ENCODE results near the gene KCP. TPM values are rescaled to one million over a fixed set of nuclear protein-coding genes. Genes with fewer than 3 reads are reported as not detected.

Gene KCP
- total and polyA plus RNA-seq, 4 experiments from 2014 or later, result 0.39 to 0.55 TPM; not detected in 2

GRCh38 chr7:128856001-128856718 lies 54.3 kb downstream of the KCP start:
- Mint-ChIP-seq H3K4me3 (no peak overlapping the region), H3K27me3 (peaks cover 1 to 3% of the 10 kb centered on the region in 2 donors), H3K27ac (no peak overlapping the region), H3K36me3 (no peaks in the 10 kb centered on the region), H3K4me1 (peaks cover 0 to 4% (median 0%) of the 10 kb centered on the region in 4 donors), H3K9me3 (no peaks in the 10 kb centered on the region)
- CTCF ChIA-PET (ENCODE audit: partially characterized antibody), result no interaction called here
- no peak for DNase-seq
- no peak overlapping the region for H3K27ac ChIP-seq (ENCODE audit: low read depth, low read length)
- no peaks in the 10 kb centered on the region for H3K36me3 ChIP-seq (ENCODE audit: insufficient read depth, low read length)
- POLR2A ChIA-PET (ENCODE audit: partially characterized antibody), result interaction anchor here (1.3 kb wide), 1 partner anchor 13 kb away, joined by 3 read pairs; no protein-coding TSS in a partner anchor
- no peaks in the 10 kb centered on the region for H3K4me1 ChIP-seq (ENCODE audit: insufficient read depth, low read length)
- no peaks in the 10 kb centered on the region for H3K27me3 ChIP-seq (ENCODE audit: insufficient read depth, low read length)
- intact Hi-C loops (cut with micrococcal nuclease), result no loop called here
- no peak overlapping the region for H3K4me3 ChIP-seq (ENCODE audit: low read length in 2 of 2)
- H3K9me3 ChIP-seq (ENCODE audit: control insufficient read depth in 1 of 2, low read length in 2 of 2), result no peaks in the 10 kb centered on the region

GRCh38 chr7:128855559-128855958 lies 55.0 kb downstream of the KCP start:
- no peaks in the 10 kb centered on the region for H3K9me3 Mint-ChIP-seq
- Histone ChIP-seq H3K36me3 (ENCODE audit: insufficient read depth, low read length) (no peaks in the 10 kb centered on the region), H3K4me3 (ENCODE audit: low read length in 2 of 2) (no peak overlapping the region), H3K27ac (ENCODE audit: low read depth, low read length) (no peak overlapping the region), H3K4me1 (ENCODE audit: insufficient read depth, low read length) (no peaks in the 10 kb centered on the region), H3K27me3 (ENCODE audit: insufficient read depth, low read length) (no peaks in the 10 kb centered on the region), H3K9me3 (ENCODE audit: control insufficient read depth in 1 of 2, low read length in 2 of 2) (no peaks in the 10 kb centered on the region)
- H3K4me3 Mint-ChIP-seq, result no peak overlapping the region
- H3K4me1 Mint-ChIP-seq, result no peaks in the 10 kb centered on the region
- POLR2A ChIA-PET (ENCODE audit: partially characterized antibody), result no interaction called here
- no peak overlapping the region for H3K27ac Mint-ChIP-seq
- intact Hi-C loops (cut with micrococcal nuclease), result no loop called here
- H3K27me3 Mint-ChIP-seq, result peaks cover 1 to 3% of the 10 kb centered on the region in 2 donors
- H3K36me3 Mint-ChIP-seq, result no peaks in the 10 kb centered on the region
- no peak for DNase-seq
- CTCF ChIA-PET (ENCODE audit: partially characterized antibody), result no interaction called here

GRCh38 chr7:128854396-128854795 lies 56.1 kb downstream of the KCP start:
- Mint-ChIP-seq H3K4me3 (no peak overlapping the region), H3K27me3 (peaks cover 1 to 3% of the 10 kb centered on the region in 2 donors), H3K27ac (no peak overlapping the region), H3K9me3 (no peaks in the 10 kb centered on the region), H3K4me1 (no peaks in the 10 kb centered on the region), H3K36me3 (no peaks in the 10 kb centered on the region)
- no peak overlapping the region for H3K27ac ChIP-seq (ENCODE audit: low read depth, low read length)
- intact Hi-C loops (cut with micrococcal nuclease), result no loop called here
- H3K4me3 ChIP-seq (ENCODE audit: low read length in 2 of 2), result no peak overlapping the region
- ChIA-PET POLR2A (ENCODE audit: partially characterized antibody) (no interaction called here), CTCF (ENCODE audit: partially characterized antibody) (no interaction called here)
- no peaks in the 10 kb centered on the region for H3K36me3 ChIP-seq (ENCODE audit: insufficient read depth, low read length)
- H3K9me3 ChIP-seq (ENCODE audit: control insufficient read depth in 1 of 2, low read length in 2 of 2), result no peaks in the 10 kb centered on the region
- H3K4me1 ChIP-seq (ENCODE audit: insufficient read depth, low read length), result no peaks in the 10 kb centered on the region
- DNase-seq, result no peak
- no peaks in the 10 kb centered on the region for H3K27me3 ChIP-seq (ENCODE audit: insufficient read depth, low read length)

GRCh38 chr7:128853799-128854198 lies 56.7 kb downstream of the KCP start:
- ChIA-PET POLR2A (ENCODE audit: partially characterized antibody) (no interaction called here), CTCF (ENCODE audit: partially characterized antibody) (no interaction called here)
- DNase-seq, result no peak
- no peaks in the 10 kb centered on the region for H3K27me3 ChIP-seq (ENCODE audit: insufficient read depth, low read length)
- Mint-ChIP-seq H3K4me3 (no peak overlapping the region), H3K27ac (no peak overlapping the region), H3K27me3 (peaks cover 1 to 3% of the 10 kb centered on the region in 2 donors), H3K36me3 (no peaks in the 10 kb centered on the region), H3K4me1 (no peaks in the 10 kb centered on the region), H3K9me3 (no peaks in the 10 kb centered on the region)
- H3K9me3 ChIP-seq (ENCODE audit: control insufficient read depth in 1 of 2, low read length in 2 of 2), result no peaks in the 10 kb centered on the region
- H3K27ac ChIP-seq (ENCODE audit: low read depth, low read length), result no peak overlapping the region
- no peaks in the 10 kb centered on the region for H3K4me1 ChIP-seq (ENCODE audit: insufficient read depth, low read length)
- intact Hi-C loops (cut with micrococcal nuclease), result no loop called here
- H3K4me3 ChIP-seq (ENCODE audit: low read length in 2 of 2), result no peak overlapping the region
- H3K36me3 ChIP-seq (ENCODE audit: insufficient read depth, low read length), result no peaks in the 10 kb centered on the region

- H3K9me3 Mint-ChIP-seq, result no peaks in the 10 kb centered on the region
- H3K4me3 Mint-ChIP-seq, result no peak overlapping the region
- Histone ChIP-seq H3K4me1 (ENCODE audit: insufficient read depth, low read length) (no peaks in the 10 kb centered on the region), H3K36me3 (ENCODE audit: insufficient read depth, low read length) (no peaks in the 10 kb centered on the region), H3K27me3 (ENCODE audit: insufficient read depth, low read length) (no peaks in the 10 kb centered on the region), H3K4me3 (ENCODE audit: low read length in 2 of 2) (no peak overlapping the region), H3K9me3 (ENCODE audit: control insufficient read depth in 1 of 2, low read length in 2 of 2) (no peaks in the 10 kb centered on the region), H3K27ac (ENCODE audit: low read depth, low read length) (no peak overlapping the region)
- ChIA-PET CTCF (ENCODE audit: partially characterized antibody) (no interaction called here), POLR2A (ENCODE audit: partially characterized antibody) (no interaction called here)
- no peaks in the 10 kb centered on the region for H3K36me3 Mint-ChIP-seq
- intact Hi-C loops (cut with micrococcal nuclease), result no loop called here
- no peak for DNase-seq
- H3K27me3 Mint-ChIP-seq, result peaks cover 1 to 3% of the 10 kb centered on the region in 2 donors
- H3K4me1 Mint-ChIP-seq, result no peaks in the 10 kb centered on the region
- H3K27ac Mint-ChIP-seq, result no peak overlapping the region
These were observed 57.8 kb downstream of the KCP start for GRCh38 chr7:128852537-128853254.

GRCh38 chr7:128849804-128850490 lies 60.6 kb downstream of the KCP start:
- POLR2A ChIA-PET (ENCODE audit: partially characterized antibody), result interaction anchor here (1.5 kb wide), 1 partner anchor 12 kb away, joined by 3 read pairs; the partner anchor contains the start of gene ATP6V1F
- H3K4me1 ChIP-seq (ENCODE audit: insufficient read depth, low read length), result no peaks in the 10 kb centered on the region
- H3K27ac Mint-ChIP-seq, result peak overlapping the region in 1 of 7 donors; percentile 18
- CTCF ChIA-PET (ENCODE audit: partially characterized antibody), result interaction anchor here (0.9 to 3.4 kb wide), 2 partner anchors 9 to 33 kb away, joined by 3 to 7 read pairs; no protein-coding TSS in a partner anchor
- no peaks in the 10 kb centered on the region for H3K4me1 Mint-ChIP-seq
- intact Hi-C loops (cut with micrococcal nuclease), result no loop called here
- H3K27ac ChIP-seq (ENCODE audit: low read depth, low read length), result no peak overlapping the region
- H3K9me3 Mint-ChIP-seq, result no peaks in the 10 kb centered on the region
- H3K36me3 Mint-ChIP-seq, result no peaks in the 10 kb centered on the region
- H3K27me3 ChIP-seq (ENCODE audit: insufficient read depth, low read length), result no peaks in the 10 kb centered on the region
- H3K4me3 Mint-ChIP-seq, result no peak overlapping the region
- no peak overlapping the region for H3K4me3 ChIP-seq (ENCODE audit: low read length in 2 of 2)
- H3K36me3 ChIP-seq (ENCODE audit: insufficient read depth, low read length), result no peaks in the 10 kb centered on the region
- H3K27me3 Mint-ChIP-seq, result peaks cover 0 to 3% of the 10 kb centered on the region in 2 donors
- no peaks in the 10 kb centered on the region for H3K9me3 ChIP-seq (ENCODE audit: control insufficient read depth in 1 of 2, low read length in 2 of 2)
- no peak for DNase-seq

GRCh38 chr7:128849156-128849515 lies 61.4 kb downstream of the KCP start:
- Histone ChIP-seq H3K27me3 (ENCODE audit: insufficient read depth, low read length) (no peaks in the 10 kb centered on the region), H3K36me3 (ENCODE audit: insufficient read depth, low read length) (no peaks in the 10 kb centered on the region), H3K27ac (ENCODE audit: low read depth, low read length) (no peak overlapping the region), H3K9me3 (ENCODE audit: control insufficient read depth in 1 of 2, low read length in 2 of 2) (no peaks in the 10 kb centered on the region), H3K4me3 (ENCODE audit: low read length in 2 of 2) (no peak overlapping the region), H3K4me1 (ENCODE audit: insufficient read depth, low read length) (no peaks in the 10 kb centered on the region)
- Mint-ChIP-seq H3K27ac (no peak overlapping the region), H3K36me3 (no peaks in the 10 kb centered on the region), H3K27me3 (peaks cover 0 to 3% of the 10 kb centered on the region in 2 donors), H3K4me3 (peak overlapping the region in 1 of 8 donors; percentile 49), H3K4me1 (no peaks in the 10 kb centered on the region), H3K9me3 (no peaks in the 10 kb centered on the region)
- CTCF ChIA-PET (ENCODE audit: partially characterized antibody), result interaction anchor here (3.4 kb wide), 1 partner anchor 34 kb away, joined by 7 read pairs; no protein-coding TSS in a partner anchor
- intact Hi-C loops (cut with micrococcal nuclease), result no loop called here
- no peak for DNase-seq
- POLR2A ChIA-PET (ENCODE audit: partially characterized antibody), result interaction anchor here (1.5 kb wide), 1 partner anchor 13 kb away, joined by 3 read pairs; the partner anchor contains the start of gene ATP6V1F
